GM23338 (cell line): Measurements from ENCODE around the gene COL18A1. TPM values are rescaled to one million over a fixed set of nuclear protein-coding genes. Genes with fewer than 3 reads are reported as not detected.
"Not testable (repeated sequence)": the region's sequence is repeated elsewhere in the genome, so short reads cannot be mapped to it uniquely, and the experiment has no call there.

Experiments
- ATAC-seq: fragments of 200-7000 bp; cut with Tn5 transposase; 3 replicates; pipeline ENCODE4 v1.9.1; 2020
- DNase-seq: peaks from one replicate; pipeline ENCODE4 v3.0.0-alpha.2; 2015; ENCODE audit warnings: low spot score
- H2AFZ ChIP-seq: fragments of 200-600 bp; sonication (generic); 2 replicates; pipeline ENCODE4 v1.8.0; 2016; ENCODE audit warnings: antibody characterized with exemption, mild to moderate bottlenecking, moderate library complexity
- H3F3A ChIP-seq: fragments of 200-600 bp; sonication (generic); replicated peaks from 2 replicates; pipeline ENCODE4 v1.8.0; 2017; ENCODE audit warnings: antibody characterized with exemption, mixed run types, low read depth
- H3K27ac ChIP-seq: fragments of 200-600 bp; sonication (generic); 2 replicates; pipeline ENCODE4 v1.6.1; 2016; ENCODE audit warnings: low read depth
- H3K27me3 ChIP-seq: fragments of 200-600 bp; sonication (generic); 2 replicates; pipeline ENCODE4 v1.8.0; 2016; ENCODE audit warnings: mild to moderate bottlenecking, mixed run types, moderate library complexity; ENCODE audit not compliant: insufficient read depth
- H3K36me3 ChIP-seq: fragments of 200-600 bp; sonication (generic); 2 replicates; pipeline ENCODE4 v1.8.0; 2016; ENCODE audit warnings: mild to moderate bottlenecking; ENCODE audit not compliant: insufficient read depth
- H3K4me1 ChIP-seq: fragments of 200-600 bp; sonication (generic); 2 replicates; pipeline ENCODE4 v1.8.0; 2016; ENCODE audit warnings: mild to moderate bottlenecking, moderate library complexity; ENCODE audit not compliant: insufficient read depth
- H3K4me2 ChIP-seq: fragments of 200-600 bp; sonication (generic); 2 replicates; pipeline ENCODE4 v1.7.1; 2017; ENCODE audit warnings: mixed run types
- H3K4me3 ChIP-seq: fragments of 200-600 bp; sonication (generic); 2 replicates; pipeline ENCODE4 v1.6.1; 2016; ENCODE audit warnings: mixed run types
- H3K79me2 ChIP-seq: fragments of 200-600 bp; sonication (generic); replicated peaks from 2 replicates; pipeline ENCODE4 v1.8.0; 2017; ENCODE audit warnings: mild to moderate bottlenecking; ENCODE audit not compliant: insufficient read depth
- H3K9me2 ChIP-seq: fragments of 200-600 bp; sonication (generic); 2 replicates; pipeline ENCODE4 v1.8.0; 2017; ENCODE audit not compliant: insufficient read depth
- H4K20me1 ChIP-seq: fragments of 200-600 bp; sonication (generic); replicated peaks from 2 replicates; pipeline ENCODE4 v1.8.0; 2017; ENCODE audit warnings: mild to moderate bottlenecking; ENCODE audit not compliant: insufficient read depth
- H3K27ac Mint-ChIP-seq: 2 replicates; pipeline ENCODE4 v1.8.0; 2020; ENCODE audit warnings: inconsistent platforms, mild to moderate bottlenecking, moderate library complexity, mixed read lengths
- H3K27me3 Mint-ChIP-seq: 3 replicates; pipeline ENCODE4 v1.8.0; 2022; ENCODE audit warnings: low read depth, mild to moderate bottlenecking, moderate library complexity, mixed read lengths, inconsistent platforms; ENCODE audit not compliant: insufficient read depth, poor library complexity
- H3K36me3 Mint-ChIP-seq: 3 replicates; pipeline ENCODE4 v1.8.0; 2021; ENCODE audit warnings: low read depth, mild to moderate bottlenecking, inconsistent platforms, moderate library complexity, mixed read lengths
- H3K4me1 Mint-ChIP-seq: 3 replicates; pipeline ENCODE4 v1.8.0; 2020; ENCODE audit warnings: mild to moderate bottlenecking, inconsistent platforms, mixed read lengths
- H3K4me3 Mint-ChIP-seq: 3 replicates; pipeline ENCODE4 v1.8.0; 2021; ENCODE audit warnings: moderate library complexity, mild to moderate bottlenecking, inconsistent platforms, mixed read lengths
- H3K9me3 Mint-ChIP-seq: 3 replicates; pipeline ENCODE4 v1.8.0; 2020; ENCODE audit warnings: moderate library complexity, mild to moderate bottlenecking, inconsistent platforms, mixed read lengths
- CREB1 ChIP-seq: fragments of 250-450 bp; sonication (Bioruptor Pico); IDR thresholded peaks from 2 replicates; pipeline ENCODE4 v1.5.0; 2020; ENCODE audit warnings: low read depth, mild to moderate bottlenecking, moderate library complexity
- EZH2phosphoT487 ChIP-seq: fragments of 200-600 bp; sonication (generic); IDR thresholded peaks from one replicate; pipeline ENCODE4 v1.8.1; 2018; ENCODE audit warnings: antibody characterized with exemption; ENCODE audit not compliant: unreplicated experiment
- JUNB ChIP-seq: IDR thresholded peaks from one replicate; pipeline ENCODE4 v1.6.1; 2016; ENCODE audit warnings: antibody characterized with exemption; ENCODE audit not compliant: unreplicated experiment
- NANOG ChIP-seq: IDR thresholded peaks from 2 replicates; pipeline ENCODE4 v1.6.1; 2016; ENCODE audit warnings: antibody characterized with exemption, borderline replicate concordance
- STAT1 ChIP-seq: IDR thresholded peaks from one replicate; pipeline ENCODE4 v1.6.1; 2016; ENCODE audit warnings: antibody characterized with exemption; ENCODE audit not compliant: unreplicated experiment
- ZNF114 ChIP-seq: fragments of 250-450 bp; sonication (Bioruptor Pico); IDR thresholded peaks from 2 replicates; pipeline ENCODE4 v1.5.0; 2020; ENCODE audit warnings: mild to moderate bottlenecking, moderate library complexity
- ZNF331 ChIP-seq: fragments of 250-450 bp; sonication (Bioruptor Pico); IDR thresholded peaks from 2 replicates; pipeline ENCODE4 v1.5.0; 2020; ENCODE audit warnings: low read depth, mild to moderate bottlenecking, moderate library complexity
- polyA plus RNA-seq: library from polyadenylated mRNA; unstranded; fragments of >200 nt; fragmentation: Nextera tagmentation; extraction: Ambion mirVana; gene quantifications from 2 replicates; pipeline ENCODE4 v1.2.1, GENCODE V29; 2016
- total RNA-seq: library from RNA; depleted of rRNA; stranded (reverse); fragments of >200 nt; shearing (Covaris generic); gene quantifications from 2 replicates; pipeline ENCODE4 v1.2.3, GENCODE V29; 2014
- TF ChIP-seq, protein P1 (sequence below): fragments of 250-450 bp; sonication (Bioruptor Pico); IDR thresholded peaks from 2 replicates; pipeline ENCODE4 v1.5.0; 2020; ENCODE audit warnings: mild to moderate bottlenecking, moderate library complexity
- TF ChIP-seq, protein P2 (sequence below): IDR thresholded peaks from 2 replicates; pipeline ENCODE4 v1.6.1; 2016; ENCODE audit warnings: antibody characterized with exemption
- TF ChIP-seq, protein P3 (sequence below): IDR thresholded peaks from one replicate; pipeline ENCODE4 v1.6.1; 2018; ENCODE audit warnings: antibody characterized with exemption; ENCODE audit not compliant: unreplicated experiment
- TF ChIP-seq, protein P4 (sequence below), 2 experiments: fragments of 200-600 bp in 1 of 2; sonication (generic) in 1 of 2; conservative IDR thresholded peaks; 2 replicates each; pipeline versions ENCODE4 v1.5.1 to v1.6.1; 2016 to 2017; ENCODE audit warnings: antibody characterized with exemption in 2 of 2, low read depth in 2 of 2, mild to moderate bottlenecking in 2 of 2, moderate library complexity in 1 of 2

Gene COL18A1
- total and polyA plus RNA-seq, 2 experiments from 2014 or later = 38.4 to 430 TPM

DNA sequence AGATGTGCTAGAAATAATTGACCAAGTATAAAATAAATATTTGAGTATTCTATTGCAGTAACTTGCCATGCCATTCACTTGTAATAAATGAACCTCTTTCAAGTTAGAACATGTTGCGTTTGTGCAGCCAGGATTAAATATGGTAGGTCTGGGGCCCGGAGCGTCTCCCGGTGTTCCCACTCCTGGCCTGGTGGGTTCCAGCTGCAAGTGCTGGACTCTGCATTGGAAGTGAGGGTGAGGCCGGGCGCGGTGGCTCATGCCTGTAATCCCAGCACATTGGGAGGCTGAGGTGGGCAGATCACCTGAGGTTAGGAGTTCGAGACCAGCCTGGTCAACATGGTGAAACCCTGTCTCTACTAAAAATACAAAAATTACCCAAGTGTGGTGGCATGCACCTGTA, 156.3 kb downstream of the COL18A1 start:
- not testable (repeated sequence) for DNase-seq, H3K27ac Mint-ChIP-seq, H3K27me3 ChIP-seq, H3K4me3 Mint-ChIP-seq, H3K9me2 ChIP-seq, H3K27ac ChIP-seq, H3K4me2 ChIP-seq, H3K36me3 ChIP-seq, H4K20me1 ChIP-seq, H3K9me3 Mint-ChIP-seq, H3K36me3 Mint-ChIP-seq, H3F3A ChIP-seq, ATAC-seq, H3K27me3 Mint-ChIP-seq, H3K79me2 ChIP-seq, H3K4me1 ChIP-seq, H3K4me3 ChIP-seq
- H2AFZ ChIP-seq = peak overlapping the region; percentile 74
- peaks cover 14% of the 10 kb centered on the region for H3K4me1 Mint-ChIP-seq

DNA sequence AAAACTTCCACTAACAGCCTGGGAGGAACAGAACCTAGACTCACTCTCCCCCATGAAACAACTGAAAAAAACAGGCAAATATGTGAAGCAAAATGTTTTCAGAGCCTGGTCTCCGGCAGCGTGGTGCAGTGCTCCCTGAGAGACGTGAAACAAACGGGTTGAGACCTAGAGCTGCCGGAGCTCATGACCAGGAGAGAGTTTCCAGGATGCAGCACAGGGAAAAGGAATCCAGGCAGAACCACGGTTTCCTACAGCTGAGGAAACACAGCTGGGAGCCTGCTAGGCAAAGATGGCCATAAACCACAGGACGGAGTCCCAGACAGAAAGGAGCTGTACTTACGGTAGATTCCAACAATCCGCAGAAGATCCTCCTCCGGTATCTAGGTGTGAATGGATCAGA, 157.4 kb downstream of the COL18A1 start:
- ATAC-seq = no peak
- H3F3A ChIP-seq = no peaks in the 10 kb centered on the region
- no peaks in the 10 kb centered on the region for H3K9me3 Mint-ChIP-seq
- TF ChIP-seq, protein P1, sequence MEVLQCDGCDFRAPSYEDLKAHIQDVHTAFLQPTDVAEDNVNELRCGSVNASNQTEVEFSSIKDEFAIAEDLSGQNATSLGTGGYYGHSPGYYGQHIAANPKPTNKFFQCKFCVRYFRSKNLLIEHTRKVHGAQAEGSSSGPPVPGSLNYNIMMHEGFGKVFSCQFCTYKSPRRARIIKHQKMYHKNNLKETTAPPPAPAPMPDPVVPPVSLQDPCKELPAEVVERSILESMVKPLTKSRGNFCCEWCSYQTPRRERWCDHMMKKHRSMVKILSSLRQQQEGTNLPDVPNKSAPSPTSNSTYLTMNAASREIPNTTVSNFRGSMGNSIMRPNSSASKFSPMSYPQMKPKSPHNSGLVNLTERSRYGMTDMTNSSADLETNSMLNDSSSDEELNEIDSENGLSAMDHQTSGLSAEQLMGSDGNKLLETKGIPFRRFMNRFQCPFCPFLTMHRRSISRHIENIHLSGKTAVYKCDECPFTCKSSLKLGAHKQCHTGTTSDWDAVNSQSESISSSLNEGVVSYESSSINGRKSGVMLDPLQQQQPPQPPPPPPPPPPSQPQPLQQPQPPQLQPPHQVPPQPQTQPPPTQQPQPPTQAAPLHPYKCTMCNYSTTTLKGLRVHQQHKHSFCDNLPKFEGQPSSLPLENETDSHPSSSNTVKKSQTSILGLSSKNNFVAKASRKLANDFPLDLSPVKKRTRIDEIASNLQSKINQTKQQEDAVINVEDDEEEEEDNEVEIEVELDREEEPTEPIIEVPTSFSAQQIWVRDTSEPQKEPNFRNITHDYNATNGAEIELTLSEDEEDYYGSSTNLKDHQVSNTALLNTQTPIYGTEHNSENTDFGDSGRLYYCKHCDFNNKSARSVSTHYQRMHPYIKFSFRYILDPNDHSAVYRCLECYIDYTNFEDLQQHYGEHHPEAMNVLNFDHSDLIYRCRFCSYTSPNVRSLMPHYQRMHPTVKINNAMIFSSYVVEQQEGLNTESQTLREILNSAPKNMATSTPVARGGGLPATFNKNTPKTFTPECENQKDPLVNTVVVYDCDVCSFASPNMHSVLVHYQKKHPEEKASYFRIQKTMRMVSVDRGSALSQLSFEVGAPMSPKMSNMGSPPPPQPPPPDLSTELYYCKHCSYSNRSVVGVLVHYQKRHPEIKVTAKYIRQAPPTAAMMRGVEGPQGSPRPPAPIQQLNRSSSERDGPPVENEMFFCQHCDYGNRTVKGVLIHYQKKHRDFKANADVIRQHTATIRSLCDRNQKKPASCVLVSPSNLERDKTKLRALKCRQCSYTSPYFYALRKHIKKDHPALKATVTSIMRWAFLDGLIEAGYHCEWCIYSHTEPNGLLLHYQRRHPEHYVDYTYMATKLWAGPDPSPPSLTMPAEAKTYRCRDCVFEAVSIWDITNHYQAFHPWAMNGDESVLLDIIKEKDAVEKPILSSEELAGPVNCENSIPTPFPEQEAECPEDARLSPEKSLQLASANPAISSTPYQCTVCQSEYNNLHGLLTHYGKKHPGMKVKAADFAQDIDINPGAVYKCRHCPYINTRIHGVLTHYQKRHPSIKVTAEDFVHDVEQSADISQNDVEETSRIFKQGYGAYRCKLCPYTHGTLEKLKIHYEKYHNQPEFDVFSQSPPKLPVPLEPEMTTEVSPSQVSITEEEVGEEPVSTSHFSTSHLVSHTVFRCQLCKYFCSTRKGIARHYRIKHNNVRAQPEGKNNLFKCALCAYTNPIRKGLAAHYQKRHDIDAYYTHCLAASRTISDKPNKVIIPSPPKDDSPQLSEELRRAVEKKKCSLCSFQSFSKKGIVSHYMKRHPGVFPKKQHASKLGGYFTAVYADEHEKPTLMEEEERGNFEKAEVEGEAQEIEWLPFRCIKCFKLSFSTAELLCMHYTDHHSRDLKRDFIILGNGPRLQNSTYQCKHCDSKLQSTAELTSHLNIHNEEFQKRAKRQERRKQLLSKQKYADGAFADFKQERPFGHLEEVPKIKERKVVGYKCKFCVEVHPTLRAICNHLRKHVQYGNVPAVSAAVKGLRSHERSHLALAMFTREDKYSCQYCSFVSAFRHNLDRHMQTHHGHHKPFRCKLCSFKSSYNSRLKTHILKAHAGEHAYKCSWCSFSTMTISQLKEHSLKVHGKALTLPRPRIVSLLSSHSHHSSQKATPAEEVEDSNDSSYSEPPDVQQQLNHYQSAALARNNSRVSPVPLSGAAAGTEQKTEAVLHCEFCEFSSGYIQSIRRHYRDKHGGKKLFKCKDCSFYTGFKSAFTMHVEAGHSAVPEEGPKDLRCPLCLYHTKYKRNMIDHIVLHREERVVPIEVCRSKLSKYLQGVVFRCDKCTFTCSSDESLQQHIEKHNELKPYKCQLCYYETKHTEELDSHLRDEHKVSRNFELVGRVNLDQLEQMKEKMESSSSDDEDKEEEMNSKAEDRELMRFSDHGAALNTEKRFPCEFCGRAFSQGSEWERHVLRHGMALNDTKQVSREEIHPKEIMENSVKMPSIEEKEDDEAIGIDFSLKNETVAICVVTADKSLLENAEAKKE (CRISPR knock-in tag) = no peak
- TF ChIP-seq, protein P2, sequence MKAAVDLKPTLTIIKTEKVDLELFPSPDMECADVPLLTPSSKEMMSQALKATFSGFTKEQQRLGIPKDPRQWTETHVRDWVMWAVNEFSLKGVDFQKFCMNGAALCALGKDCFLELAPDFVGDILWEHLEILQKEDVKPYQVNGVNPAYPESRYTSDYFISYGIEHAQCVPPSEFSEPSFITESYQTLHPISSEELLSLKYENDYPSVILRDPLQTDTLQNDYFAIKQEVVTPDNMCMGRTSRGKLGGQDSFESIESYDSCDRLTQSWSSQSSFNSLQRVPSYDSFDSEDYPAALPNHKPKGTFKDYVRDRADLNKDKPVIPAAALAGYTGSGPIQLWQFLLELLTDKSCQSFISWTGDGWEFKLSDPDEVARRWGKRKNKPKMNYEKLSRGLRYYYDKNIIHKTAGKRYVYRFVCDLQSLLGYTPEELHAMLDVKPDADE = no peak
- TF ChIP-seq ZNF114 (CRISPR knock-in tag) (no peak), NANOG (no peak), JUNB (no peak), CREB1 (CRISPR knock-in tag) (no peak), EZH2phosphoT487 (no peak), STAT1 (no peak), ZNF331 (no peak)
- TF ChIP-seq, protein P3, sequence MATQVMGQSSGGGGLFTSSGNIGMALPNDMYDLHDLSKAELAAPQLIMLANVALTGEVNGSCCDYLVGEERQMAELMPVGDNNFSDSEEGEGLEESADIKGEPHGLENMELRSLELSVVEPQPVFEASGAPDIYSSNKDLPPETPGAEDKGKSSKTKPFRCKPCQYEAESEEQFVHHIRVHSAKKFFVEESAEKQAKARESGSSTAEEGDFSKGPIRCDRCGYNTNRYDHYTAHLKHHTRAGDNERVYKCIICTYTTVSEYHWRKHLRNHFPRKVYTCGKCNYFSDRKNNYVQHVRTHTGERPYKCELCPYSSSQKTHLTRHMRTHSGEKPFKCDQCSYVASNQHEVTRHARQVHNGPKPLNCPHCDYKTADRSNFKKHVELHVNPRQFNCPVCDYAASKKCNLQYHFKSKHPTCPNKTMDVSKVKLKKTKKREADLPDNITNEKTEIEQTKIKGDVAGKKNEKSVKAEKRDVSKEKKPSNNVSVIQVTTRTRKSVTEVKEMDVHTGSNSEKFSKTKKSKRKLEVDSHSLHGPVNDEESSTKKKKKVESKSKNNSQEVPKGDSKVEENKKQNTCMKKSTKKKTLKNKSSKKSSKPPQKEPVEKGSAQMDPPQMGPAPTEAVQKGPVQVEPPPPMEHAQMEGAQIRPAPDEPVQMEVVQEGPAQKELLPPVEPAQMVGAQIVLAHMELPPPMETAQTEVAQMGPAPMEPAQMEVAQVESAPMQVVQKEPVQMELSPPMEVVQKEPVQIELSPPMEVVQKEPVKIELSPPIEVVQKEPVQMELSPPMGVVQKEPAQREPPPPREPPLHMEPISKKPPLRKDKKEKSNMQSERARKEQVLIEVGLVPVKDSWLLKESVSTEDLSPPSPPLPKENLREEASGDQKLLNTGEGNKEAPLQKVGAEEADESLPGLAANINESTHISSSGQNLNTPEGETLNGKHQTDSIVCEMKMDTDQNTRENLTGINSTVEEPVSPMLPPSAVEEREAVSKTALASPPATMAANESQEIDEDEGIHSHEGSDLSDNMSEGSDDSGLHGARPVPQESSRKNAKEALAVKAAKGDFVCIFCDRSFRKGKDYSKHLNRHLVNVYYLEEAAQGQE = no peak
- TF ChIP-seq, protein P4, sequence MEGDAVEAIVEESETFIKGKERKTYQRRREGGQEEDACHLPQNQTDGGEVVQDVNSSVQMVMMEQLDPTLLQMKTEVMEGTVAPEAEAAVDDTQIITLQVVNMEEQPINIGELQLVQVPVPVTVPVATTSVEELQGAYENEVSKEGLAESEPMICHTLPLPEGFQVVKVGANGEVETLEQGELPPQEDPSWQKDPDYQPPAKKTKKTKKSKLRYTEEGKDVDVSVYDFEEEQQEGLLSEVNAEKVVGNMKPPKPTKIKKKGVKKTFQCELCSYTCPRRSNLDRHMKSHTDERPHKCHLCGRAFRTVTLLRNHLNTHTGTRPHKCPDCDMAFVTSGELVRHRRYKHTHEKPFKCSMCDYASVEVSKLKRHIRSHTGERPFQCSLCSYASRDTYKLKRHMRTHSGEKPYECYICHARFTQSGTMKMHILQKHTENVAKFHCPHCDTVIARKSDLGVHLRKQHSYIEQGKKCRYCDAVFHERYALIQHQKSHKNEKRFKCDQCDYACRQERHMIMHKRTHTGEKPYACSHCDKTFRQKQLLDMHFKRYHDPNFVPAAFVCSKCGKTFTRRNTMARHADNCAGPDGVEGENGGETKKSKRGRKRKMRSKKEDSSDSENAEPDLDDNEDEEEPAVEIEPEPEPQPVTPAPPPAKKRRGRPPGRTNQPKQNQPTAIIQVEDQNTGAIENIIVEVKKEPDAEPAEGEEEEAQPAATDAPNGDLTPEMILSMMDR (conservative IDR thresholded peaks at IDR 0.05; ENCODE audit: low read depth in 2 of 2) = no peak

More for the DNA sequence above, 157.4 kb downstream of the COL18A1 start:
- no peak for DNase-seq
- Histone ChIP-seq H3K4me2 (no peak overlapping the region), H3K36me3 (no peaks in the 10 kb centered on the region), H3K4me1 (no peaks in the 10 kb centered on the region), H2AFZ (no peak overlapping the region), H3K79me2 (no peaks in the 10 kb centered on the region), H3K9me2 (no peaks in the 10 kb centered on the region), H4K20me1 (no peaks in the 10 kb centered on the region), H3K4me3 (no peak overlapping the region), H3K27ac (no peak overlapping the region), H3K27me3 (no peaks in the 10 kb centered on the region)
- Mint-ChIP-seq H3K4me1 (peaks cover 14% of the 10 kb centered on the region), H3K27ac (no peak overlapping the region), H3K4me3 (no peak overlapping the region), H3K27me3 (no peaks in the 10 kb centered on the region), H3K36me3 (no peaks in the 10 kb centered on the region)
